Fibroblast of mammary gland (primary cell): Measurements from ENCODE around the gene MAPK8IP3.

Source experiments
- DNase-seq: peaks from one replicate; pipeline ENCODE4 v3.0.0-alpha.2; 2010; ENCODE audit warnings: low read depth
- H3K4me3 ChIP-seq: 2 replicates; pipeline ENCODE4 v1.5.1; 2011; ENCODE audit warnings: low read depth, mild to moderate bottlenecking, low read length, moderate library complexity; ENCODE audit not compliant: control insufficient read depth
- CTCF ChIP-seq: conservative IDR thresholded peaks from 2 replicates; pipeline ENCODE4 v1.5.1; 2011; ENCODE audit warnings: low read depth, low read length, inconsistent platforms; ENCODE audit not compliant: control insufficient read depth, insufficient read depth

Gene MAPK8IP3

DNA sequence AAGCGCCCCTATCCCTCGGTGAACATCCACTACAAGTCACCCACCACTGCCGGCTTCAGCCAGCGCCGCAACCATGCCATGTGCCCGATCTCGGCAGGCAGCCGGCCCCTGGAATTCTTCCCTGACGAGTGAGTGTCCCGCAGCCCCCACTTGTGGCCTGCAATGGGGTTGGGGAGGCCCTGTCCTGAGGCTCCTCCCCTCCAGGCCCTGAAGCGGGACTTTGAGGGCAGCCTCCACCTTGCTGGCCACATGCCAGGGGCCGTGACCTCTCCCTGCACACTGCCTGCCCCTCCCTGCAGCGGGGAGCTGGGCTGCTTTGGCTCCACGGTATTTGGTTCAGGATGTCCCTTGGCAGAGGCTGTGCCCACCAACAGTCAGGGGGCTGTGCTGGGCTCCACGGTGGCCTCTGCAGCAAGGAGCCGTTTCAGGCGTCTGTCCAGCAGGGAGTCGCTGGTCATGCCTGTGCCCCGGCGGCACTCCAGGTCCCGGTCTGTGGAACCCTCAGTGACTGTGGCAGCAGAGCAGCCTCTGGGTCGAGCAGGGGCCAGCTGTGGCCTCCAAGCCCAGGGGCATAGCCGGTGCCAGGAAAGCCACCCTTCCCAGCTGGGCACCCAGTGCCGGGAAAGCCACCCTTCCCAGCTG is 57.0 kb downstream of the MAPK8IP3 start:
- H3K4me3 ChIP-seq = no peak overlapping the region
- TF ChIP-seq CTCF = no peak
- DNase-seq = no peak

DNA sequence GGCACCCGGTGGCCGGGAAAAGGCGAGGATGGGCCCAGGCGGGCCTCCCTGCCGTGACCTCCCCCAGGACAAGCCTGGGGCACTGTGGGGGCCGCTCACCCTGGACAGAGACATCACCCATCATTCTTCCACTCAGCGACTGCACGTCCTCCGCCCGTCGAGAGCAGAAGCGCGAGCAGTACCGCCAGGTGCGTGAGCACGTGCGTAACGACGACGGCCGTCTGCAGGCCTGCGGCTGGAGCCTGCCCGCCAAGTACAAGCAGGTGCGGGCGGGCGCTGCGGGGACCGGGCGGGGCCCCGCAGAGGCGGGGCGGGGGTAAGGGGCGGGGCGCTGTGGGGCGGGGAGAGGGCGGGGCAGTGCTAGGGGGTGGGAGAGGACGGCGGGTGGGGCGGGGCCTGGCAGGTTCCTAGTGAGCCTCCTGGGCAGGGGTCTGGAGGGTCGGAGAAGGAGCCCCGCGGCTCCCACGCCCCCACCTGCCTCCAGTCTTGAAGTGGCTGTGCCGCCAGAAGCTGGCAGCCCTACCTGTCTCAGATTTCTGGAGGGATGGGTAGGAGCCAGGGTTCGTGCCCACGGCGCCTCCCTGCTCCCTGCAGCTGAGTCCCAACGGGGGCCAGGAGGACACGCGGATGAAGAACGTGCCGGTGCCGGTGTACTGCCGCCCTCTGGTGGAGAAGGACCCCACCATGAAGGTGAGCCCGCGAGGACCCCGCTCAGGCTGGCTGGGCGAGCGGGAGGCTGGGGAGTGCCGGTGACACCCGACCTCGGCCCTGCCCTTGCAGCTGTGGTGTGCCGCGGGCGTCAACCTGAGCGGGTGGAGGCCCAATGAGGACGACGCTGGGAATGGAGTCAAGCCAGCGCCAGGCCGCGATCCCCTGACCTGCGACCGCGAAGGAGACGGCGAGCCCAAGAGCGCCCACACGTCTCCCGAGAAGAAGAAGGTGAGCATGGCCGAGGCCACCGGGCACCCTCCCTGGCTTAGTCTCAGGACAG is 57.8 kb downstream of the MAPK8IP3 start:
- H3K4me3 ChIP-seq = no peak overlapping the region
- DNase-seq = no peak
- peak; percentile 31 for TF ChIP-seq CTCF

DNA sequence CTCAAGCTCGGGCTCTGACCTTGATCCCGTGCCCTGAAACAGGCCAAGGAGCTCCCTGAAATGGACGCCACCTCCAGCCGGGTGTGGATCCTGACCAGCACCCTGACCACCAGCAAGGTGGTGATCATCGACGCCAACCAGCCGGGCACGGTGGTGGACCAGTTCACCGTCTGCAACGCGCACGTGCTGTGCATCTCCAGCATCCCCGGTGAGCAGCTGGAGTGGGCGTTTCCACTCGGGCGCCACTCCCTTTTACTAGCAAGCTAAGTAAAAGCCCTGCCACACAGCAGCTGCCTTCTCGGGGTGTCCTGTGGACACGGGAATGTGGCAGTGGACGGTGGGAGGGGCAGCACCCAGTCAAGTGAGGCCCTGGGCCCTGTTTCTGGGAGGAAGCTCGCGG is 59.0 kb downstream of the MAPK8IP3 start:
- H3K4me3 ChIP-seq = no peak overlapping the region
- no peak for TF ChIP-seq CTCF
- no peak for DNase-seq

DNA sequence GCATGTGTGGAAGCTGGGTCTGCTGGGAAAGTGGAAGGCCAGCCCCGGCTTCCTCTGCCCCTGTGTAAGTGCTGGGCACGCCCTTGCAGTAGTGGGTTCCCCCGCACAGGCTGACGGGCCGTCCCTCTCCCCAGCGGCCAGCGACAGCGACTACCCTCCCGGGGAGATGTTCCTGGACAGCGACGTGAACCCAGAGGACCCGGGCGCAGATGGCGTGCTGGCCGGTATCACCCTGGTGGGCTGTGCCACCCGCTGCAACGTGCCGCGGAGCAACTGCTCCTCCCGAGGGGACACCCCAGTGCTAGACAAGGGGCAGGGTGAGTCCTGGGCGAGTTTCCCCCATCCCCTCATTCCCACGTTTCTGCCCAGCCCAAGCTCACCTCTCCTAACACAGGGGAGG is 59.8 kb downstream of the MAPK8IP3 start:
- no peak overlapping the region for H3K4me3 ChIP-seq
- DNase-seq = no peak
- no peak for TF ChIP-seq CTCF

GRCh38 chr16:1766231-1766630 is 60.2 kb downstream of the MAPK8IP3 start:
- no peak for DNase-seq
- TF ChIP-seq CTCF = no peak

DNA sequence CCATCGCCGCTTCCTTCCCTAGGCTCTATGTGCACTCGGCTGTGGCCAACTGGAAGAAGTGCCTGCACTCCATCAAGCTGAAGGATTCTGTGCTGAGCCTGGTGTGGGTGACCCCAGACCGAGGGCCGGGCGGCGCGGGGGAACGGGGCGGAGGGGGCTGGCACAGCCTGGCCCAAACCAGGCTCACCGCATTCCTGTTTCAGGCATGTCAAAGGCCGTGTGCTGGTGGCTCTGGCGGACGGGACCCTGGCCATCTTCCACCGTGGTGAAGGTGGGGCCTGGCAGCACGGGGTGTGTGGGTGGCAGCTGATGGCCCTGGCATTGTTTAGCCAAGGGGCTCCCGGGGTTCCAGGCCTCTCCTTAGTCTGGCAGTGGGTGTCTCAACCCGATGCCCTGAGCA is 60.7 kb downstream of the MAPK8IP3 start:
- DNase-seq = no peak
- no peak overlapping the region for H3K4me3 ChIP-seq
- TF ChIP-seq CTCF = no peak

More at GRCh38 chr16:1766231-1766630, 60.2 kb downstream of the MAPK8IP3 start:
- H3K4me3 ChIP-seq = no peak overlapping the region
